IMR-90 (cell line): Measurements from ENCODE around the gene DENND6B. TPM values are rescaled to one million over a fixed set of nuclear protein-coding genes. Genes with fewer than 3 reads are reported as not detected.

Source experiments
- ATAC-seq: fragments of 200-7000 bp; cut with Tn5 transposase; 2 replicates; pipeline ENCODE4 v1.9.1; 2020; ENCODE audit warnings: low read depth, mild to moderate bottlenecking, moderate library complexity
- BruUV-seq: library from RNA; stranded (reverse); fragments of 400-500 nt; replicated peaks from 2 replicates; lab custom pipeline; 2021; lab: Mats Ljungman, UMichigan
- CTCF ChIA-PET: fragments of 300-600 bp; formaldehyde crosslinking; extraction: SDS; loops from one replicate; lab custom pipeline; 2021; ENCODE audit warnings: antibody characterized with exemption; lab: Yijun Ruan, JAX
- POLR2A ChIA-PET: fragments of 300-600 bp; sonication (Branson Sonifier 250); formaldehyde crosslinking; loops from one replicate; lab custom pipeline; 2022; ENCODE audit warnings: antibody characterized with exemption; ENCODE audit not compliant: unreplicated experiment; lab: Charles Lee
- DNase-seq: peaks from one replicate; pipeline ENCODE4 v3.0.0; 2013
- H2AFZ ChIP-seq: replicated peaks from 2 replicates; pipeline ENCODE3; 2013; ENCODE audit warnings: low read length, mild to moderate bottlenecking; ENCODE audit not compliant: poor library complexity
- H2AK5ac ChIP-seq: 2 replicates; pipeline ENCODE4 v1.6.1; 2013; ENCODE audit warnings: low read depth, low read length, inconsistent platforms
- H2AK9ac ChIP-seq: replicated peaks from 2 replicates; pipeline ENCODE3; 2013; ENCODE audit warnings: mild to moderate bottlenecking, low read depth, low read length, moderate library complexity; ENCODE audit not compliant: poor library complexity
- H2BK120ac ChIP-seq: 2 replicates; pipeline ENCODE4 v1.6.1; 2013; ENCODE audit warnings: low read depth, low read length, inconsistent platforms
- H2BK15ac ChIP-seq: 3 replicates; pipeline ENCODE4 v1.6.1; 2013; ENCODE audit warnings: low read depth, low read length, inconsistent platforms
- H2BK20ac ChIP-seq: 2 replicates; pipeline ENCODE4 v1.6.1; 2013; ENCODE audit warnings: low read depth, mild to moderate bottlenecking, inconsistent platforms, low read length, moderate library complexity
- H2BK5ac ChIP-seq: 2 replicates; pipeline ENCODE4 v1.6.1; 2013; ENCODE audit warnings: mild to moderate bottlenecking, low read depth, low read length, inconsistent platforms; ENCODE audit not compliant: poor library complexity, severe bottlenecking
- H3K14ac ChIP-seq: replicated peaks from 2 replicates; pipeline ENCODE4 v1.6.1; 2013; ENCODE audit warnings: low read depth, low read length, inconsistent platforms
- H3K18ac ChIP-seq: 2 replicates; pipeline ENCODE4 v1.6.1; 2013; ENCODE audit warnings: low read depth, low read length, control low read depth
- H3K23ac ChIP-seq: 2 replicates; pipeline ENCODE4 v1.6.1; 2013; ENCODE audit warnings: low read depth, low read length, inconsistent platforms
- H3K27ac ChIP-seq: 2 replicates; pipeline ENCODE4 v1.5.1; 2013; ENCODE audit warnings: mild to moderate bottlenecking, control low read depth, low read length; ENCODE audit not compliant: insufficient read depth
- H3K27me3 ChIP-seq: 2 replicates; pipeline ENCODE4 v1.6.1; 2013; ENCODE audit warnings: low read length; ENCODE audit not compliant: control insufficient read depth, insufficient read depth
- H3K36me3 ChIP-seq: 2 replicates; pipeline ENCODE4 v1.6.1; 2013; ENCODE audit warnings: low read length, mixed read lengths; ENCODE audit not compliant: control insufficient read depth, insufficient read depth
- H3K4ac ChIP-seq: 2 replicates; pipeline ENCODE4 v1.6.1; 2013; ENCODE audit warnings: low read depth, low read length, inconsistent platforms
- H3K4me1 ChIP-seq: 2 replicates; pipeline ENCODE4 v1.6.1; 2013; ENCODE audit warnings: low read length, mixed read lengths; ENCODE audit not compliant: control insufficient read depth, insufficient read depth
- H3K4me2 ChIP-seq: 2 replicates; pipeline ENCODE4 v1.6.1; 2013; ENCODE audit warnings: low read depth, mild to moderate bottlenecking, control low read depth, low read length, moderate library complexity
- H3K4me3 ChIP-seq: 2 replicates; pipeline ENCODE4 v1.5.1; 2013; ENCODE audit warnings: low read depth, mild to moderate bottlenecking, control low read depth, low read length, moderate library complexity; ENCODE audit not compliant: insufficient read depth
- H3K56ac ChIP-seq: 2 replicates; pipeline ENCODE4 v1.6.1; 2013; ENCODE audit warnings: low read length, inconsistent platforms; ENCODE audit not compliant: insufficient read depth; ENCODE audit errors: extremely low read depth
- H3K79me1 ChIP-seq, 2 experiments: 2 replicates each; pipeline ENCODE4 v1.6.1; 2013; ENCODE audit warnings: low read length in 2 of 2, inconsistent platforms in 1 of 2, low read depth in 1 of 2
- H3K9ac ChIP-seq: 2 replicates; pipeline ENCODE4 v1.6.1; 2013; ENCODE audit warnings: low read depth, low read length, control low read depth
- H3K9me1 ChIP-seq: 2 replicates; pipeline ENCODE4 v1.6.1; 2013; ENCODE audit warnings: low read length, inconsistent platforms; ENCODE audit not compliant: insufficient read depth
- H3K9me3 ChIP-seq: 2 replicates; pipeline ENCODE4 v1.6.1; 2013; ENCODE audit warnings: low read length; ENCODE audit not compliant: control insufficient read depth, insufficient read depth
- H4K20me1 ChIP-seq: 2 replicates; pipeline ENCODE4 v1.6.1; 2013; ENCODE audit warnings: low read length, inconsistent platforms; ENCODE audit not compliant: insufficient read depth
- H4K5ac ChIP-seq: 2 replicates; pipeline ENCODE4 v1.6.1; 2013; ENCODE audit warnings: mild to moderate bottlenecking, low read depth, low read length, control low read depth
- H4K8ac ChIP-seq, 2 experiments: 2 replicates each; pipeline ENCODE4 v1.6.1; 2013; ENCODE audit warnings: low read depth in 2 of 2, low read length in 2 of 2, control low read depth in 1 of 2, inconsistent platforms in 1 of 2
- H4K91ac ChIP-seq: 2 replicates; pipeline ENCODE4 v1.6.1; 2013; ENCODE audit warnings: low read depth, low read length, inconsistent platforms; ENCODE audit not compliant: insufficient read depth
- CHD1 ChIP-seq: IDR thresholded peaks from 2 replicates; pipeline ENCODE4 v1.6.1; 2012; ENCODE audit warnings: low read depth, low read length, improper control_type of control experiment
- FOS ChIP-seq: fragments of 150-350 bp; IDR thresholded peaks from 2 replicates; pipeline ENCODE4 v1.6.1; 2016; ENCODE audit warnings: low read depth, low read length
- MAFK ChIP-seq: IDR thresholded peaks from 2 replicates; pipeline ENCODE4 v1.6.1; 2012; ENCODE audit warnings: low read depth, low read length, improper control_type of control experiment
- NFE2L2 ChIP-seq: fragments of 150-350 bp; IDR thresholded peaks from 2 replicates; pipeline ENCODE4 v1.6.1; 2016; ENCODE audit warnings: low read depth, mild to moderate bottlenecking, low read length
- RCOR1 ChIP-seq: IDR thresholded peaks from 2 replicates; pipeline ENCODE4 v1.6.1; 2012; ENCODE audit warnings: mild to moderate bottlenecking, low read length, improper control_type of control experiment; ENCODE audit not compliant: insufficient replicate concordance
- RFX5 ChIP-seq: IDR thresholded peaks from 2 replicates; pipeline ENCODE4 v1.8.0; 2012; ENCODE audit warnings: low read depth, mild to moderate bottlenecking, low read length, moderate library complexity
- SMC3 ChIP-seq: fragments of 150-350 bp; IDR thresholded peaks from 2 replicates; pipeline ENCODE4 v1.6.1; 2016; ENCODE audit warnings: low read depth, mild to moderate bottlenecking, antibody characterized with exemption, low read length, moderate library complexity
- WGBS, 2 experiments: methylation state at CpG; one replicate each; pipeline versions ENCODE4 v1.1.5 to v1.1.7; 2013; ENCODE audit warnings: missing lambda C conversion rate in 2 of 2; ENCODE audit not compliant: insufficient read length in 1 of 2; ENCODE audit errors: extremely low coverage in 2 of 2; 5-methylcytosine and 5-hydroxymethylcytosine counted together
- dilution Hi-C: fragments of 300-500 bp; cut with HindIII; formaldehyde crosslinking; loops from one replicate; pipeline ENCODE4 v1.14.3; 2018; ENCODE audit warnings: low sequenced_read_pairs; ENCODE audit not compliant: unreplicated experiment
- in situ Hi-C: fragments of 300-500 bp; cut with MboI; formaldehyde crosslinking; loops from 3 replicates; pipeline ENCODE4 v1.14.3; 2019; ENCODE audit warnings: low sequenced_read_pairs, inconsistent platforms, mixed read lengths
- intact Hi-C: fragments of 100-400 bp; cut with micrococcal nuclease; formaldehyde crosslinking; loops from 2 replicates; pipeline ENCODE4 v1.10.0; 2022
- polyA plus RNA-seq, 3 experiments: library from polyadenylated mRNA; depleted of rRNA; stranded (reverse); fragments of >200 nt; gene quantifications; 2 replicates each; pipeline ENCODE4 v1.2.3, GENCODE V29; 2012; ENCODE audit warnings: low replicate concordance in 1 of 3
- total RNA-seq: library from RNA; depleted of rRNA; stranded (reverse); fragments of >200 nt; gene quantifications from 2 replicates; pipeline ENCODE4 v1.2.3, GENCODE V29; 2012
- TF ChIP-seq, protein P1 (sequence below): fragments of 150-350 bp; IDR thresholded peaks from 2 replicates; pipeline ENCODE4 v1.6.1; 2016; ENCODE audit warnings: low read depth, mild to moderate bottlenecking, low read length, moderate library complexity, borderline replicate concordance
- TF ChIP-seq, protein P2 (sequence below): conservative IDR thresholded peaks from 2 replicates; pipeline ENCODE4 v1.5.1; 2012; ENCODE audit warnings: mild to moderate bottlenecking, low read depth, low read length, improper control_type of control experiment
- TF ChIP-seq, protein P3 (sequence below): fragments of 150-350 bp; IDR thresholded peaks from 2 replicates; pipeline ENCODE4 v1.6.1; 2017; ENCODE audit warnings: mild to moderate bottlenecking, antibody characterized with exemption, low read length, low read depth

The DENND6B gene
- total and polyA plus RNA-seq, 2 of the 4 experiments (the other 2 are of a cell fraction): 0.36 to 4.9 TPM

DNA sequence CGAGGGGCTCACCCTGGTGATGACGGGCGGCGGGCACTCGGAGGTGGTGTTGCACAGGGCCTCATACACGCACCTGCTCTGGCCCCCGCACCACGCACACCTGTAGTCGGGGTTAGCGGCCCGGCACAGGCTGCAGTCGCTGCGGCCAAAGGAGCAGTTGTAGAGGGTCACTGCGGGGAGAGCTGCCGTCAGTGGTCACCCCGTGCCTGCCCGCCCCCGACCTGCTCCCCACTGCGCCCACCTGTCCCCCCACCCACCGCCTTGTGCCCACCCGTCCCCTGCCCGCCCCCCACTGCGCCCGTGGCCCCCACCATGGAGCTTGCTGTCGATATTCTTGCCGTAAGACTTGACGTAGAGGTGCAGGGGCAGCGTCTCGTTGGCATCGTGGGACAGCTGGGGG is 43.0 kb downstream of the DENND6B start:
- Histone ChIP-seq H3K36me3 (peaks cover 89% of the 10 kb centered on the region), H3K9me3 (no peaks in the 10 kb centered on the region), H3K79me1 (peaks cover 13 to 49% of the 10 kb centered on the region in 2 experiments; a peak in 3 of 4 replicates), H2AK9ac (no peak overlapping the region), H4K8ac (no peak overlapping the region), H3K27ac (no peak overlapping the region), H3K9me1 (no peaks in the 10 kb centered on the region), H2AK5ac (no peak overlapping the region), H2BK15ac (no peak overlapping the region), H3K23ac (no peak overlapping the region), H3K4me3 (no peak overlapping the region), H4K91ac (no peak overlapping the region), H2BK5ac (no peak overlapping the region), H3K4me1 (peaks cover 8% of the 10 kb centered on the region), H4K20me1 (peaks cover 58% of the 10 kb centered on the region), H3K27me3 (no peaks in the 10 kb centered on the region), H3K56ac (no peak overlapping the region), H4K5ac (no peak overlapping the region), H2BK120ac (no peak overlapping the region), H3K4me2 (no peak overlapping the region), H3K9ac (no peak overlapping the region), H2BK20ac (no peak overlapping the region), H3K14ac (no peak overlapping the region), H2AFZ (no peak overlapping the region), H3K4ac (no peak overlapping the region), H3K18ac (no peak overlapping the region)
- CTCF ChIA-PET: no interaction called here
- TF ChIP-seq, protein P1, sequence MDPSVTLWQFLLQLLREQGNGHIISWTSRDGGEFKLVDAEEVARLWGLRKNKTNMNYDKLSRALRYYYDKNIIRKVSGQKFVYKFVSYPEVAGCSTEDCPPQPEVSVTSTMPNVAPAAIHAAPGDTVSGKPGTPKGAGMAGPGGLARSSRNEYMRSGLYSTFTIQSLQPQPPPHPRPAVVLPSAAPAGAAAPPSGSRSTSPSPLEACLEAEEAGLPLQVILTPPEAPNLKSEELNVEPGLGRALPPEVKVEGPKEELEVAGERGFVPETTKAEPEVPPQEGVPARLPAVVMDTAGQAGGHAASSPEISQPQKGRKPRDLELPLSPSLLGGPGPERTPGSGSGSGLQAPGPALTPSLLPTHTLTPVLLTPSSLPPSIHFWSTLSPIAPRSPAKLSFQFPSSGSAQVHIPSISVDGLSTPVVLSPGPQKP: no peak
- TF ChIP-seq, protein P2, sequence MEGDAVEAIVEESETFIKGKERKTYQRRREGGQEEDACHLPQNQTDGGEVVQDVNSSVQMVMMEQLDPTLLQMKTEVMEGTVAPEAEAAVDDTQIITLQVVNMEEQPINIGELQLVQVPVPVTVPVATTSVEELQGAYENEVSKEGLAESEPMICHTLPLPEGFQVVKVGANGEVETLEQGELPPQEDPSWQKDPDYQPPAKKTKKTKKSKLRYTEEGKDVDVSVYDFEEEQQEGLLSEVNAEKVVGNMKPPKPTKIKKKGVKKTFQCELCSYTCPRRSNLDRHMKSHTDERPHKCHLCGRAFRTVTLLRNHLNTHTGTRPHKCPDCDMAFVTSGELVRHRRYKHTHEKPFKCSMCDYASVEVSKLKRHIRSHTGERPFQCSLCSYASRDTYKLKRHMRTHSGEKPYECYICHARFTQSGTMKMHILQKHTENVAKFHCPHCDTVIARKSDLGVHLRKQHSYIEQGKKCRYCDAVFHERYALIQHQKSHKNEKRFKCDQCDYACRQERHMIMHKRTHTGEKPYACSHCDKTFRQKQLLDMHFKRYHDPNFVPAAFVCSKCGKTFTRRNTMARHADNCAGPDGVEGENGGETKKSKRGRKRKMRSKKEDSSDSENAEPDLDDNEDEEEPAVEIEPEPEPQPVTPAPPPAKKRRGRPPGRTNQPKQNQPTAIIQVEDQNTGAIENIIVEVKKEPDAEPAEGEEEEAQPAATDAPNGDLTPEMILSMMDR: no peak
- TF ChIP-seq RCOR1 (no peak), MAFK (no peak), SMC3 (no peak), FOS (no peak), RFX5 (no peak), CHD1 (no peak), NFE2L2 (no peak)
- TF ChIP-seq, protein P3, sequence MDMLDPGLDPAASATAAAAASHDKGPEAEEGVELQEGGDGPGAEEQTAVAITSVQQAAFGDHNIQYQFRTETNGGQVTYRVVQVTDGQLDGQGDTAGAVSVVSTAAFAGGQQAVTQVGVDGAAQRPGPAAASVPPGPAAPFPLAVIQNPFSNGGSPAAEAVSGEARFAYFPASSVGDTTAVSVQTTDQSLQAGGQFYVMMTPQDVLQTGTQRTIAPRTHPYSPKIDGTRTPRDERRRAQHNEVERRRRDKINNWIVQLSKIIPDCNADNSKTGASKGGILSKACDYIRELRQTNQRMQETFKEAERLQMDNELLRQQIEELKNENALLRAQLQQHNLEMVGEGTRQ: no peak
- intact Hi-C loops (no loop called here), dilution Hi-C loops (no loop called here), in situ Hi-C loops (no loop called here)
- no TSS peak for BruUV-seq
- ATAC-seq: no peak
- no peak for DNase-seq
- 96% methylated on average over 19 of the region's 30 CpGs; no CpG with 5 or more reads in 1 of the 2 experiments for WGBS, 2 experiments
- POLR2A ChIA-PET: no interaction called here
